Activated CD4-positive, alpha-beta T cell treated with anti-CD3 and anti-CD28 coated beads for 4 hours (primary cell): Measurements from ENCODE around the gene EIF4G3.
"Not testable (repeated sequence)": the region's sequence is repeated elsewhere in the genome, so short reads cannot be mapped to it uniquely, and the experiment has no call there.

ENCODE experiments used
- DNase-seq, 2 donors: peaks; one replicate each; pipeline ENCODE4 v3.0.0-alpha.2; 2020

Gene EIF4G3

GRCh38 chr1:21188235-21188634 lies 11.5 kb upstream of the EIF4G3 start:
- DNase-seq = no peak

DNA sequence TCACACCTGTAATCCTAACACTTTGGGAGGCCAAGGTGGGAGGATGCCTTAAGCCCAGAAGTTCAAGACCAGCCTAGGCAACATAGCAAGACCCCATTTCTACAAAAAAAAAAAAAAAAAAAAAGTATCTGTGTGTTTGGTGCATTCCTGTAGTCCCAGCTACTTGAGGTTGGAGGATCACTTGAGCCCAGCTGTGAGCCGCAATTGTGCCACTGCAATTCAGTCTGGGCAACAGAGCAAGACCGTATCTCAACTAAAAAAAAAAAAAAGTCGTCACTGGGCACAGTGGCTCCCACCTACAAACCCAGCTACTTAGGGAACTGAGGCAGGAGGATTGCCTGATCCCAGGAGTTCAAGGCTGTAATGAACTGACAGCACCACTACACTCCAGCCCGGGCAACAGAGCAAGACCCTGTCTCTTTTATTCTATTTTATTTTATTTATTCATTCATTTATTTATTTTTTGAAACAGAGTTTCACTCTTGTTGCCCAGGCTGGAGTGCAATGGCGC lies 8.6 kb upstream of the EIF4G3 start:
- no peak for DNase-seq

GRCh38 chr1:21184276-21184675 lies 7.6 kb upstream of the EIF4G3 start:
- no peak for DNase-seq

- no peak for DNase-seq
Measured at GRCh38 chr1:21182181-21182731, 5.6 kb upstream of the EIF4G3 start.

DNA sequence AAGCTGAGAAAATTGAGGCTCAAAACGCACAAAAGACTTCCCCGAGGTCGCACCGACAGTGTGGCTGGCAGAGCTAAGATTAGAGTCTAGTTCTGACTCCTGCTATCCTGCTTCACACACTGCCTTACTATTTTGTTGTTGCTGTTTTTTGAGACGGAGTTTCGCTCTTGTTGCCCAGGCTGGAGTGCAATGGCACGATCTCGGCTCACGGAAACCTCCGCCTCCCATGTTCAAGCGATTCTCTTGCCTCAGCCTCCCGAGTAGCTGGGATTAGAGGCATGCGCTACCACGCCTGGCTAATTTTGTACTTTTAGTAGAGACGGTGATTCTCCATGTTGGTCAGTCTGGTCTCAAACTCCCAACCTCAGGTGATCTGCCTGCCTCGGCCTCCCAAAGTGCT lies 1.6 kb upstream of the EIF4G3 start:
- not testable (repeated sequence) for DNase-seq

DNA sequence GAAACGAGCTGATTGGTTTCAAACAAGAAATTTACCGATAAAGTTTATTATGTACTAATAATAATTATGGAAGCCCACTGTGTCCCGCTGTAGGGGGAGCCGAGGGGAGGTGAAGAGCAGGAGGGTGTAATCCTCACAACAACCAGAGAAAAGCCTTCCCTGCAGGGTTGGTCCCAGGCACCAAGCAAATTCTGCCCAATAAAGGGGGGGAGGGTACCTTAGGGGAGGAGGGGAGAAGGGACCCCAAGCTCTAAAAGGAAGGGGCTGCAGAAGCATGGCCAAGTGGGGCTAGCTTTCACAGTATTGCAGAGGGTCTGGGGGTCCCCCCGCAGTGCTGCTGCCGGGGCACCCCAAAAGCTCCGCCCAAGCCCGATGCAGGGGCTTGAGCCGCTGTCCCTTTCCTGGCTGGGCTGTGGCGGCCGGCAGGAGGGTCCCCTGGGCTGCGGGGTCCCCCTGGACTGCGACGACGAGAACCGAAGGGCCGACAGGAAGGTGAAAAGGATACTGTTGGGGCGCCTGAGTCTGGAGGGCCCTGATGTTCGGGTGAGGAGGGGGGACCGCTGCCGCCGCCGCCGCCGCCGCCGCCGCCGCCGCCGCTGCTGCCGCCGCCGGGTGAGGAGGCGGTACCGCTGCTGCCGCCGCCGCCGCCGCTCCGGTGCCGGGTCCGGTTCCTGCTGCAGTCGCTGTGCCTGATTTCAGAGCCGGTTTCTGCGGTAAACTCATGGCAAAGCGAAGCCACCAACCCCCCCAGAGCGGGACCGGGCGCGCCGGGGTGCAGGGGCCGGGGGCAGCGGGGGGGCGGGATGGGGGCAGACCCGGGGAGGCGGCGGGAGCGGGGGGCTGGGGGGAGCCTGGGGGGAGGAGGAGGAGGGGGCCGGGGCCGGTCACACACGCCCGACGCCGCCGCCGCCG lies 771 bp downstream of the EIF4G3 start:
- peak; percentile 33 to 44 for DNase-seq

GRCh38 chr1:21175324-21175669 lies 1.4 kb downstream of the EIF4G3 start:
- DNase-seq = peak; percentile 34 to 44

DNA sequence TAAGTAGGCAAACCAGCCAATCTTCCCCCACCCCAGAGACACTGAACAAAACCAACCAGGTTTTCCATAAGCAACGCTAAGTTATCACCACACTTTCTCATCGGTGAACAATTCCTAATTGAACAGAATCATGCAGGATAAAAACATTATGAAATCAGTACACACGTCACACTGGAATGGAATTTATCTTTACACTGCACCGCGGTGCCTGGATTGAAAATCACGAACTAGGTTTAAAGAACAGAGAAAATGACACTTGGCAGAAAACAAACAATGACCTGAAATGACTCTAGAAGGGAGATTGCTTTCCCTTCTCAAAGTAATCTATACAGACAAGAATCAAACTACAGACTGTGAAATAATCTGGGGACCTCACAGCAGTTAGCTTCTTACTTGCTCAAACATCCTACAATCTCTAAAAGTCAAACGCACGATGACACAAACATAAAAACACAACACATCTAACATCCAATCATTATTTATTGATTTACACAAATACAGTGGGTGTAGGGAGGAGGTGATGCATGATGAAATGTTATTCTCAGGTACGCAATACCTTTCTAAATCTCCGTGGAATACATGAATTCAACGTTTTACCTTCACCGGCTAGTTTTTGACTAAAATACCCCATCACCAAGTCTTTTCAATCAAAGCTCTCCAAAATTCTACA lies 1.9 kb downstream of the EIF4G3 start:
- DNase-seq = no peak

- DNase-seq = no peak
Measured at GRCh38 chr1:21174230-21174629, 2.5 kb downstream of the EIF4G3 start.

- not testable (repeated sequence) for DNase-seq
Measured at GRCh38 chr1:21173096-21173495, 3.6 kb downstream of the EIF4G3 start.

DNA sequence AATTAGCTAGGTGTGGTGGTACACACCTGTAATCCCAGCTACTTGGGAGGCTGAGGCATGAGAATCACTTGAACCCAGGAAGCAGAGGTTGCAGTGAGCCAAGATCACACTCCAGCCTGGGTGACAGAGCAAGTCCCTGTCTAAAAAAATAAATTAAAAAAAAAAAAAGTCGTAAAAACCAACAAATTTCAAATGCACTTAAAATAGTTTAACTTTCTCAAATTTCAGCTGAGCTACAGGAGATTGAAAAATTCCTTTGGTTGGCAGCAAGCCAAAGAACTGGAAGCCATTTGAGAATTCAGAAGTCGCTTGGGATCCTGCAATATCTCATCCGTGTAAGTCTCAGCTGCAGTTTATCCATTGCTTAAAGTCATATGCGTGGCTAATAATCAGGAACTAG lies 5.9 kb downstream of the EIF4G3 start:
- DNase-seq = not testable (repeated sequence)

DNA sequence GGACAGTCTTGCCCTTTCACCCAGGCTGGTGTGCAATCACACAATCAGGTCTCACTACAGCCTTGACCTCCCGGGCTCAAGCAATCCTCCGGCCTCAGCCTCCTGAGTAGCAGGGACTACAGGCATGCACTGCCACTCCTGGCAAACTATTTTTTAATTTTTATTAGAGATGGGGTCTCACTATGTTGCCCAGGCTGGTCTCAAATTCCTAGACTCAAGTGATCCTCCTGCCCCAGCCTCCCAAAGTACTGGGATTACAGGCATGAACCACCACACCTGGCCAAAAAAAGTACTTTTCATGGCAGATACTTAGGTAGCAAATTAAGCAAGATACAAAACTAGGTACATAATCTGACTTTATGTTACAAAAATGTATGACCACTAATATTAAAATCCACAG lies 8.3 kb downstream of the EIF4G3 start:
- DNase-seq = no peak

DNA sequence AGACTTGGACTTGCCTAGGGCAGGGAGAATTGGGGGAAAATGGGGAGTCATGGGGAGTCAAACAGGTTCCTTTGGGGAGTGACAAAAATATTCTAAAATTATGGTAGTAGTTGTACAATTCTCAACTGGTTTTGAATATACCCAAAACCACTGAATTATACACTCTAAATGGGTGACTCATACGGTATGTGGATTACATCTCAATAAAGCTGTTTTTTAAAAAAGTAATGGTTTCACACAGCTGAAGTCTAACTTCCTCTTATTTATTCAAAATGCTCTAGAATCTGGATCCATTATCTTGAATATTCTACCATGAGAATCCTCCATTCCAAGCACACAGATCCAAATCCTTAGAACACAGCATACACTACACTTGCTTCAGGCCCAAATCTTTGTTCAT lies 11.1 kb downstream of the EIF4G3 start:
- DNase-seq = no peak

DNA sequence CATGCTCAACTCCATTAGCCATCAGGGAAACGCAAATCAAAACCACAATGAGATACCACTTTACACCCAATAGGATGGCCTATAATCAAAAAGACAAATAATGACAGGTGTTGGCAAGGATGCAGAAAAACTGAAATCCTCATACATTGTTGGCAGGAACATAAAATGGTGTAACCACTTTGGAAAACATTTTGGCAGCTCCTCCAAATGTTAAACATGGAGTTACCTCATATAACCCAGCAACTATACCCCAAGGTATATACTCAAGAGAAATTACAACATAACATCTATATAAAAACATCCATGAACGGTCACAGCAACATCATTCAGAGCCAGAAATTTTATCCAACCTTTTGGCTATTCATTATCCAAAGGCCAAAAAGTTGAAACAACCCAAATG lies 11.6 kb downstream of the EIF4G3 start:
- DNase-seq = no peak

- no peak for DNase-seq
Measured at GRCh38 chr1:21164266-21164665, 12.4 kb downstream of the EIF4G3 start.

DNA sequence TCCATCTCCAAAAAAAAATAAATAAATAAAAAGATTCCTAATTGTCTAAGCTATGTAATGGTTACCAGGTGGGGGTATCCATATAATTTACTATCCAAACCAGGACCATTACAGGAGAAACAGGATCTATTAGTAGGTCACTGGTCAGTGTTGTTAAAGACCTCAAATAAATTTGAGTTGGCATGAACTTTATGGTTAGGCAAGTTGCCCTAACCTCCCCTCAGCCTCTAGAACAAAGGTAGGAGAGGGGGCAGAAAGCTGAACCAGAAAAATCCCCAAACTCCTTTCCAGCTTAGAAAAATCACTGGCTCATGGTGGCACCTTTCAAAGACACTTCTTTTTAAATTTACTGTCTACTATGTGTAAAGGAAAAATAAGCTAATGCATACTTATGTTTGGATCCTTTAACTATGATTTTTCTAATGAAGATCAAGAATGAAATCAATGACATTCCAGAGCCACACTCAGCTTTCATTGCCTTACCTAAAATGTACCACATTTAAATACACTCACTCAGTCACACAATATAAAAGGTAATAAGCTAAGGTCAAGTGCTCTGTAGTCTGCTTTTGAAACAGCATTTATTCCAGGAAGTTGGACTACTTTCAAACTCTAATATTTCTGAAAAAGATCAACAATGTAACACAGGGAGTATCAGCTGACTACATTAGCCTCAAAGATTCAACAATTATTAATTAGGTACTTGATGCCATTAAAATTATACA lies 13.8 kb downstream of the EIF4G3 start:
- DNase-seq = no peak

- DNase-seq = no peak
Measured at GRCh38 chr1:21161842-21162241, 14.9 kb downstream of the EIF4G3 start.

DNA sequence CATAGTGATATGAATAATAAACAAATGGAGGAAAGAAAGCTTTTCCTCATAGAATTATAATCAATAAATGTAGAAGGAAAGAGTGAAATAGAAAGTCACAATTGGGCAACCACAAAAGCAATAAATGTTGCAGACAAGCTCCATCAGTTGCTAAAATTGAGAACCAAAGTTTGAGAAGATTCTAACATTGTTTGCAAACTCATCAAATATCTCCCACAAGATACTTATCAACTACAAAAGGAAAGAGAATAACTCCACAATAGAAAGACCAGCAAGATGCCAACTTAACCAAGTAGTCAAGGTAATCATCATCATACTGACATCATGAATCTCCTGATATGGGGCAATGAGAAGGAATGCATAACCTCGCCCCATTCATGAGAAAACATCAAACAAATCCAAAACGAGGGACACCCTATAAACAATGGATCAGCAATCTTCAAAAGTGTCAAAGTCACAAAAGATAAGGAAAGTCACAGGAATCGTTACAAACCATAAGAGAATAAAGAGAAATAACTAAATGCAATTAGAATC lies 16.4 kb downstream of the EIF4G3 start:
- no peak for DNase-seq

DNA sequence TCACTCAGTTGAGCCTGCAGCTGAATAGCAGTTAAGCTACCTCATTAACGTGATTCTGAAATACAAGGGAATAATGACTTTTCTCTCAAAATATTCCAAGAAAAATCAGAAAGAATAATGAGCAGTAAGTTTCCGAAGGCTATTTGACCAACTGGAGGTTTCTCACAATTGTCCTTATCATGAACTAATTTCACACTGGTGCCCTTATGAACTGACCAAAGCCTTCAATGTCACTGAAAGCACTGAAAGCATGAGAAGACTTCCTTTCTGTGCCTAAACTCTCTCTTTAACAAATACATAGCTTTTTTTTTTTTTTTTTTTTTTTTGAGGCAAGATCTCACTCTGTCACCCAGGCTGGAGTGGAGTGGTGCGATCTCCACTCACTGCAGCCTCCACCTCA lies 18.8 kb downstream of the EIF4G3 start:
- DNase-seq = no peak

DNA sequence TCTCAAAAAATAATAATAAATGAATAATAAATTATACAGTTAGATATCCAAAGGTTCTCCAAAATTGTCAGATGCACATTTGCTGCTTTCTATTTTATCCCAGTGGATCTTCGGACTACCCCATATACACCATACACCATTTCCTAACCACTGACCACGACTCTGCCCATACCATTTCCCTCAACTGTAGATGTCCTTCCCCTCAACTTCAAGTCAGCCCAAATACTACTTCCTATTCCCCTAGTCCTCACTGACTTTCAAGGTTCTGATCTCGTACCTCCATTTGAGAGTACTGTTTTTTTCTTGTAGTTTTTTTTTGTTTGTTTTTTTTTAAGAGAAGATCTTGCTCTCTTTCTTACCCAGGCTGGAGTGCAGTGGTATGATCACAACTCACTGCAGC lies 19.6 kb downstream of the EIF4G3 start:
- DNase-seq = no peak

DNA sequence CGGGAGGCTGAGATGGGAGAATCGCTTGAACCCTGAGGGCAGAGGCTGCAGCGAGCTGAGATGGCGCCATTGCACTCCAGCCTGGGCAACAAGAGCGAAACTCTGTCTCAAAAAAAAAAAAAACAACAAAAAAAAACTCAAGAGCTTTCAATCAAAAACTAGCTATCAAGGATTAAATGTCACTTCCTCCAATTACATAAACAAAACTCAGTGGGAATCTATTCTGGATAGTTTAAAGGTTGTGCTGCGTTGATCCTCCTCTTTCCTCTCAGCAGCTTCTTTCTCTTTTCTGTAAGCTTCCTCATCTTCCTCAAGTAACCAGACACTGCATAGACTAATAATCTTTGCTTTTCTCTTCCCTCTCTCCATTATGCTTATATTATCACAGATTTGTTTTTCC lies 20.7 kb downstream of the EIF4G3 start:
- DNase-seq = no peak

GRCh38 chr1:21154717-21155116 lies 22.0 kb downstream of the EIF4G3 start:
- no peak for DNase-seq

- no peak for DNase-seq
Measured at GRCh38 chr1:21153388-21153787, 23.3 kb downstream of the EIF4G3 start.
